ENCODE results near the gene PIEZO1.

DNA sequence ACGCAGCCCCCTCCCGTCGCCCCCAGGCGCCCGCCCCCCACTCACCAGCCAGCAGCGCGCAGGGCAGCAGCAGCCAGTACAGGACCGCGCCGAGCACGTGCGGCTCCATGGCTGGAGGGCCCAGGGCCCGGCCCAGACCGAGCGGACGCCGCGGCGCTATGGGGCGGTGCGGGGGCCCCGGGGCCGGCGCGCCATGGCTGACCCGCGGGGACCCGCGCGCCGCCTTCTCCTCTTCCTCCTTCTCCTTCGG lies 239 bp downstream of the PIEZO1 start:
- TF ChIP-seq POLR2AphosphoS5 (IDR thresholded peaks at IDR 0.05; ENCODE audit: low read depth, low read length), result no peak
- TF ChIP-seq POLR2A (IDR thresholded peaks at IDR 0.05; ENCODE audit: low read depth, low read length), result no peak
